Panc1 (cell line): ENCODE data around the gene APRT. TPM values are rescaled to one million over a fixed set of nuclear protein-coding genes. Genes with fewer than 3 reads are reported as not detected.

Source experiments
- ATAC-seq: fragments of 200-7000 bp; cut with Tn5 transposase; 2 replicates; pipeline ENCODE4 v1.9.1; 2020; ENCODE audit warnings: mild to moderate bottlenecking, moderate library complexity
- BruUV-seq: library from RNA; stranded (reverse); fragments of 400-500 nt; replicated peaks from 2 replicates; lab custom pipeline; 2021; lab: Mats Ljungman, UMichigan
- CTCF ChIA-PET: fragments of 300-600 bp; sonication (Branson Sonifier 250); formaldehyde crosslinking; loops from one replicate; lab custom pipeline; 2022; ENCODE audit warnings: antibody characterized with exemption; lab: Charles Lee
- POLR2A ChIA-PET: fragments of 300-600 bp; sonication (Branson Sonifier 250); formaldehyde crosslinking; loops from one replicate; lab custom pipeline; 2022; ENCODE audit warnings: antibody characterized with exemption; lab: Charles Lee
- DNase-seq: peaks from one replicate; pipeline ENCODE4 v3.0.0-alpha.2; 2010; ENCODE audit warnings: low read depth, low spot score
- H3K27ac ChIP-seq: 2 replicates; pipeline ENCODE4 v1.5.1; 2011; ENCODE audit warnings: mild to moderate bottlenecking, low read length, inconsistent platforms
- H3K27me3 ChIP-seq: fragments of 200-500 bp; sonication (Bioruptor generic); 2 replicates; pipeline ENCODE4 v1.6.0; 2014; ENCODE audit warnings: low read length, inconsistent platforms; ENCODE audit not compliant: control insufficient read depth, insufficient read depth
- H3K36me3 ChIP-seq: fragments of 200-500 bp; sonication (Bioruptor generic); 2 replicates; pipeline ENCODE4 v1.5.1; 2014; ENCODE audit warnings: inconsistent platforms, mild to moderate bottlenecking, low read length, moderate library complexity; ENCODE audit not compliant: control insufficient read depth, insufficient read depth
- H3K4me1 ChIP-seq: 2 replicates; pipeline ENCODE4 v1.5.1; 2011; ENCODE audit warnings: inconsistent platforms, mild to moderate bottlenecking, low read length, moderate library complexity; ENCODE audit not compliant: control insufficient read depth, insufficient read depth
- H3K4me3 ChIP-seq, 2 experiments: 2 replicates each; pipeline ENCODE4 v1.5.1; 2011 to 2012; ENCODE audit warnings: low read depth in 2 of 2, low read length in 2 of 2, mild to moderate bottlenecking in 2 of 2, inconsistent platforms in 1 of 2, moderate library complexity in 1 of 2
- H3K9me3 ChIP-seq: fragments of 200-500 bp; sonication (Bioruptor generic); 2 replicates; pipeline ENCODE4 v1.5.1; 2014; ENCODE audit warnings: low read depth, mild to moderate bottlenecking, inconsistent platforms, low read length, moderate library complexity; ENCODE audit not compliant: control insufficient read depth, insufficient read depth
- CTCF ChIP-seq: fragments of 450-650 bp; IDR thresholded peaks from 2 replicates; pipeline ENCODE4 v1.5.1; 2017; ENCODE audit warnings: mild to moderate bottlenecking
- POLR2AphosphoS5 ChIP-seq: IDR thresholded peaks from 2 replicates; pipeline ENCODE4 v1.6.1; 2012; ENCODE audit warnings: mild to moderate bottlenecking, low read depth, low read length, moderate library complexity
- REST ChIP-seq, 2 experiments: IDR thresholded peaks; 2 replicates each; pipeline ENCODE4 v1.6.1; 2011 to 2012; ENCODE audit warnings: low read depth in 2 of 2, control low read depth in 1 of 2, low read length in 1 of 2, mild to moderate bottlenecking in 1 of 2, moderate library complexity in 1 of 2; ENCODE audit not compliant: insufficient read depth in 1 of 2
- SIN3A ChIP-seq: IDR thresholded peaks from 2 replicates; pipeline ENCODE4 v1.6.1; 2012; ENCODE audit warnings: low read depth, mild to moderate bottlenecking, low read length, moderate library complexity, borderline replicate concordance; ENCODE audit not compliant: insufficient read depth
- TCF7L2 ChIP-seq: IDR thresholded peaks from 2 replicates; pipeline ENCODE4 v1.6.1; 2011; ENCODE audit warnings: mild to moderate bottlenecking, low read depth, low read length, inconsistent platforms
- in situ Hi-C: cut with HindIII; loops from 2 replicates; pipeline ENCODE4 v1.10.0; 2016; ENCODE audit warnings: low sequenced_read_pairs, low pct_unique_long_range_greater_than_20kb
- intact Hi-C: fragments of 100-400 bp; cut with micrococcal nuclease; formaldehyde crosslinking; loops from one replicate; pipeline ENCODE4 v1.10.0; 2022; ENCODE audit not compliant: unreplicated experiment
- total RNA-seq: library from RNA; stranded (reverse); gene quantifications from one replicate; pipeline ENCODE4 v1.2.1, GENCODE V29; 2021; ENCODE audit not compliant: unreplicated experiment

APRT gene
- total RNA-seq, 1 experiment from 2014 or later: 231 TPM

- CTCF ChIA-PET: interaction anchor here (0.6 kb wide), 1 partner anchor 222 kb away, joined by 3 read pairs; no protein-coding TSS in a partner anchor
- no peak for TF ChIP-seq TCF7L2
- TF ChIP-seq REST (IDR thresholded peaks at IDR 0.05; ENCODE audit: insufficient read depth in 1 of 2, low read depth in 2 of 2, low read length in 1 of 2): no peak
- no peak for TF ChIP-seq SIN3A
- no peak for TF ChIP-seq CTCF
- TF ChIP-seq POLR2AphosphoS5: no peak
- Histone ChIP-seq H3K4me3 (peak overlapping the region; percentile 61 to 69), H3K27ac (peak overlapping the region; percentile 85), H3K27me3 (no peaks in the 10 kb centered on the region), H3K36me3 (no peaks in the 10 kb centered on the region; the same call in 1 of the 2 replicates), H3K4me1 (peaks cover 38% of the 10 kb centered on the region), H3K9me3 (no peaks in the 10 kb centered on the region)
- DNase-seq (no peak), ATAC-seq (no peak; the same call in 1 of the 2 replicates)
- POLR2A ChIA-PET: interaction anchor here (0.6 kb wide), 1 partner anchor 22 kb away, joined by 4 read pairs; no protein-coding TSS in a partner anchor
- BruUV-seq: no TSS peak
- in situ Hi-C loops (no loop called here), intact Hi-C loops (loop anchor here (10.0 kb wide), 1 partner anchor 48 kb away; no protein-coding TSS in a partner anchor)
Observed at GRCh38 chr16:88782454-88783390, 29.0 kb downstream of the APRT start.

GRCh38 chr16:88781140-88782077 is 30.3 kb downstream of the APRT start:
- ChIA-PET POLR2A (interaction anchor here (0.5 kb wide), 1 partner anchor 12 kb away, joined by 3 read pairs; no protein-coding TSS in a partner anchor), CTCF (interaction anchor here (0.6 to 1.3 kb wide), 5 partner anchors 12 to 1005 kb away, joined by 3 to 8 read pairs (median 3); no protein-coding TSS in a partner anchor)
- TF ChIP-seq TCF7L2 (no peak), CTCF (no peak), SIN3A (no peak), REST (IDR thresholded peaks at IDR 0.05; ENCODE audit: insufficient read depth in 1 of 2, low read depth in 2 of 2, low read length in 1 of 2) (no peak), POLR2AphosphoS5 (no peak)
- Histone ChIP-seq H3K27me3 (no peaks in the 10 kb centered on the region), H3K36me3 (no peaks in the 10 kb centered on the region; the same call in 1 of the 2 replicates), H3K4me1 (peaks cover 45% of the 10 kb centered on the region), H3K27ac (peak overlapping the region; percentile 72), H3K4me3 (0 out of 4 replicates have a peak overlapping the region, but pooled peaks of 1 of the 2 experiments have one; percentile 61), H3K9me3 (no peaks in the 10 kb centered on the region)
- intact Hi-C loops (loop anchor here (10.0 kb wide), 1 partner anchor 47 kb away; no protein-coding TSS in a partner anchor), in situ Hi-C loops (no loop called here)
- ATAC-seq: no peak
- no peak for DNase-seq
- no TSS peak for BruUV-seq
